GM19240 (cell line): Measurements from ENCODE around the gene TTLL6.
A peak's percentile ranks its signal among the peaks of the same experiment; 100 is the strongest.
"Not testable (repeated sequence)": the region's sequence is repeated elsewhere in the genome, so short reads cannot be mapped to it uniquely, and the experiment has no call there.

ENCODE experiments used
- DNase-seq: peaks from one replicate; pipeline ENCODE4 v3.0.0; 2011; ENCODE audit warnings: low spot score; ENCODE audit not compliant: insufficient read length

The TTLL6 gene

GRCh38 chr17:48815311-48815710 lies 1.7 kb downstream of the TTLL6 start:
- DNase-seq, result no peak

GRCh38 chr17:48814504-48814903 lies 2.5 kb downstream of the TTLL6 start:
- peak; percentile 83 for DNase-seq

GRCh38 chr17:48812001-48812400 lies 5.0 kb downstream of the TTLL6 start:
- no peak for DNase-seq

- DNase-seq, result no peak
Observed at GRCh38 chr17:48809182-48809581, 7.8 kb downstream of the TTLL6 start.

- peak; percentile 87 for DNase-seq
Observed at GRCh38 chr17:48804936-48805411, 12.1 kb downstream of the TTLL6 start.

- DNase-seq, result no peak
Observed at GRCh38 chr17:48800626-48801217, 16.3 kb downstream of the TTLL6 start.

GRCh38 chr17:48799069-48799723 lies 17.8 kb downstream of the TTLL6 start:
- no peak for DNase-seq

GRCh38 chr17:48796163-48796522 lies 20.9 kb downstream of the TTLL6 start:
- DNase-seq, result not testable (repeated sequence)

GRCh38 chr17:48795444-48796162 lies 21.4 kb downstream of the TTLL6 start:
- DNase-seq, result no peak

GRCh38 chr17:48792033-48792798 lies 24.8 kb downstream of the TTLL6 start:
- DNase-seq, result no peak

- peak; percentile 31 for DNase-seq
Observed at GRCh38 chr17:48791128-48792032, 25.6 kb downstream of the TTLL6 start.

GRCh38 chr17:48790607-48791127 lies 26.4 kb downstream of the TTLL6 start:
- no peak for DNase-seq

GRCh38 chr17:48787828-48788227 lies 29.2 kb downstream of the TTLL6 start:
- no peak for DNase-seq

- DNase-seq, result no peak
Observed at GRCh38 chr17:48779421-48779820, 37.6 kb downstream of the TTLL6 start.

- no peak for DNase-seq
Observed at GRCh38 chr17:48776602-48777001, 40.4 kb downstream of the TTLL6 start.

GRCh38 chr17:48773245-48773644 lies 43.8 kb downstream of the TTLL6 start:
- DNase-seq, result no peak

GRCh38 chr17:48770954-48771353 lies 46.1 kb downstream of the TTLL6 start:
- DNase-seq, result no peak

- DNase-seq, result no peak
Observed at GRCh38 chr17:48769009-48769675, 47.9 kb downstream of the TTLL6 start.

- DNase-seq, result no peak
Observed at GRCh38 chr17:48767263-48767774, 49.7 kb downstream of the TTLL6 start.

- DNase-seq, result no peak
Observed at GRCh38 chr17:48761114-48761513, 55.9 kb downstream of the TTLL6 start.
